NCI-H2227 (cell line): ENCODE data around the gene SFR1.
A peak's percentile ranks its signal among the peaks of the same experiment; 100 is the strongest.

ENCODE experiments used
- DNase-seq: peaks from one replicate; lab custom pipeline; 2025; ENCODE audit not compliant: unreplicated experiment; lab: John Stamatoyannopoulos, UW

Gene SFR1, protein sequence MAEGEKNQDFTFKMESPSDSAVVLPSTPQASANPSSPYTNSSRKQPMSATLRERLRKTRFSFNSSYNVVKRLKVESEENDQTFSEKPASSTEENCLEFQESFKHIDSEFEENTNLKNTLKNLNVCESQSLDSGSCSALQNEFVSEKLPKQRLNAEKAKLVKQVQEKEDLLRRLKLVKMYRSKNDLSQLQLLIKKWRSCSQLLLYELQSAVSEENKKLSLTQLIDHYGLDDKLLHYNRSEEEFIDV

DNA sequence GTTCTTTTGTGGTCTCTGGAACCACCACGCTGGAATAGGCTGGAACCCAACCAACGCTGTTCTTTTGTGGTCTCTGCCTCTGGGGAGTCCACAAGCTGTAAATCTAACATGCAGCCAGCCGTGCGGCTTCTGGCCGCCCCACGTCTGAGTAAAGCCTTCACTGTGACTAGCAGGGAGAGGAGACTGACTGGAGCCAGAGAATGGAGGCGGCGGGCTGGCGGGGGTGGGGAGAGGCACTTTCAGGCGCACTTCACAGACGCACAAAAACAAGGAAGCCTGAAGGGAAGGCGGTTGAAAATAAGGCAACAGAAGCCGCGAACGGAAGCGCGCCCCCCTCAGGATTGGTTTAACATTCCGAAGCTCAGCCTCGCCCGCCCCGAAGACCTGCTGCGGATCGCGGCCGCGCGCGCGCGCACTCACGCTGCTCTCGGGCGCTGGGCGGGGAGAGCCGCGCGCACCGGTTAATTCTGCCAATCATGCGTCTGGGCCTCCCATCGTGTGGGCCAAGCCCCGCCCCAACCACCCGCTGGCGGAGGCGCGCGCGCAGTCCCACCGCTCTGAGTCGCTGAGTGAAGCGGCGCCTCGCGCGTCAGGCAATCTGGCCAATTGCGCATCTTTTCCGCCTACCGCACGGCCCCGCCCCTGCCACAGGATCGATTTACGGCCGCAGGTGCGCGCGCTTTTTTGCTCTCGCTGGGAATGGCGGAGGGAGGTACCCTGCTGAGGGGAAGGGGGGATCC, at the start of gene SFR1:
Gene SFR1 (plus strand): TSS at position 687 of the 740 bp plus-strand sequence. CDS start 13 bp downstream, at position 700.
- DNase-seq = peak; percentile 98

DNA sequence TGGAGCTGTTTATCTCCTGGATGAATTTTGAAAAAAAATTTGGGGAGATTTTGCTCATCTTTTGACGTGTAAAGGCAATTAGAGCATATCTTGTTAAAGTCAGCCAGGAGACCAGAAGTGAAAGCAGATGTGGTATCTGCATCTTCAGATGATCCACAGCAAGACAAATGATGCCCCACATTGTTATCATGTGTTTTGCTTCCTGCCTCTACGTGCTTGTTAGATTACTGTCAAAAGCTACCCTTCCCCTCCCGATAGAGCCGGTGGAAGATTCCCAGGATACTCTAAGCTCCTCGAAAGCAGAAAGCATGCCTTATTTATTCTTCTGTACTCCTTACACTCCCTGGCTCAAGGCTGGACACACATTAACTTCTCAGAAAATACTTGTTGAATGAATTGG, 49.2 kb upstream of the SFR1 start:
- no peak for DNase-seq

DNA sequence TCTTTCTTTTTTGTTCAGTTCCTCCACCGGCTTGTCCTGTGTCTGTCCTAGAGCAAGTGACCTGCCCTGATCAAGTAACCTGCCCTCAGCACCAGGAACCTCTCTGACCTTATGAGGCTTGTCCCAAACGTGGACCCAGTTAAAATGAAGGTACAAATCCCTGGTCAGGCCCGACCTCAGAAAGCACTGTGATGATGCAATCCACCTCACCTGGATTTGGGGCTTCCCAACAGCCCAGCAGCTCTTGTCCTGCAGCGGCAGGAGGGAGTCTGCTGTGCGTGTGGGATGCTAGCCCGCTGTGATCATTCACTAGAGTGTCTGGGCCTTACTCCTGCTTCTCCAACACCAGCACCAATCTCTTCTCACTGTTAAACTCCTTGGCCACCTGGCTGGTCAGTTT, 47.5 kb upstream of the SFR1 start:
- no peak for DNase-seq

DNA sequence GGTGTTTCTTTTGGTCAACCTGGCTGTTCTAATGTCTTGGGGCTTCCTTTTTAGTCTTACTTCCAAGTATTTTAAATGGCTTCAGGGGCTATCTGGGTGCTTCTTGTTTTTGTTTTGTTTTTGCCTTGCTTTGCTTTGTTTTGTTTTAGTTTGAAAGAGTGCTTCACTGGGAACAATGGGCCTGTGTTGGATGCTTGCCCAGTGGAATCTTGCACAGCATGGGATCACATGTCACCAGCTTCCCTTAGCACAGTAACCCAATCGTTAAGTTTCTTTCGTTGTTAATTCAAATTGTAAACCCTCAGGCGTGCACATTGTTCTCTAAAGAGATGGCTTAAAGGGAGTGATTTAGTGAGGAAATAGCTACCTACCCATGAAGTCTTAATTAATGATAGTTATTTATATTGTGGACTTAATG, 45.2 kb upstream of the SFR1 start:
- DNase-seq = peak; percentile 56

DNA sequence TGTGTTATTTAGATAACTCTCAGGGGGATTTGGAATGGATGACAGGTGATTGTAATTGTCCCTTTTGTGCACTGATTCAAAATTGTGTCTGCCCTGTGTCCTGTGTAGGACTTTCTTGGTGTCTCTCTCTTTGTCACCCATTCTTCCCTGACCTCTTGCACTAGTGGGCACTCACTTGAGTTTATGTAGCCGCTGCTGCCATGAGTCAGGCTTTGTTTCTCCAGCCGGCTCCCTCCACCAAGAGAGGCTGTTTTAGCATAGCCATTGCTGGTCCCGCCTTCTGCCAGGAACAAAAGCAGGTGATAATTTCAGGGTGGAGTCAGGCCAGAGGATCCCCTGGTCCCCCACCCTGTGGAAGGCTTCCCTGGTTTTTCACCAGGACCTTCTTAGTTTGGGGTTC, 44.7 kb upstream of the SFR1 start:
- DNase-seq = peak; percentile 31

DNA sequence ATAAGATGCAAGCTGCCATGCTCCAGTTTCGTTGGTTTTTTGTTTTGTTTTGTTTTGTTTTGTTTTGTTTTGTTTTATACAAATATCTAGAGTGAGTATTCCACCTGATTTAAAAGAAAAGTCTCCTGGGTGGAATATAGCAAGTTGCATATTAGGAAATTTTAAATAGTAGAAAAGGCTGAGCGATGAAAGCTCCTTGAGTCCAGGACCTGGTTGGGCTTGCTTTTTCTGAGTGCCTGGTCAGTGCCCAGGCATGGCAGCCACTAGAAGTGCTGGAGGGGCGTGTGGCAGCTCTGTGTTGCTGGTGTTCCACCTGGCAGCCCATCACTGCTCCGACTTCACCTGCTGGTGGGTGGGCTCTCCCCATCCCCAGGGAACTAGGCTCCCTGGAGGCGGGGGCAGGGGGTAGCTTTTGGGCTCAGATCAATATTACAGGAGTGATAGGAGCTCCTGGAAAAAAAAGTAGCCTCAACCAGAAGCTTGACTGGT, 44.3 kb upstream of the SFR1 start:
- no peak for DNase-seq

DNA sequence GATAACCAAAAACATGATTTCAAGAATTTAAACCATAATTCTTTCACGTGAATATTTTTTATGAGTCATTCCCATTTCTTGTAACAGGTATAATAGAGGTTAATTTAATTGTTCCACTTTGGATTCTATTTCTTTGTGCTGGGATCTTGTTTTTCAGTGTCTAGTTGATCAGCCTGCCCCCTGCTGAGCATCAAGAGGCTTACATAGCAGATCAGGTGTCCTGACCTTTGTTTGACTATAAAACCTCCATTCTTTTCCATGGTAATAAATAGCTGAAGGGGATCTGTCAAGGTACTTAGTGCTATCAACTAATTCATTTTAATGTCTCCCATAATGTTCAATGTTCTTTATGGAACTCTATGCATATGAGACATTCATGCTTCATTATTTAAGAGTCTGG, 41.2 kb upstream of the SFR1 start:
- peak; percentile 4 for DNase-seq

DNA sequence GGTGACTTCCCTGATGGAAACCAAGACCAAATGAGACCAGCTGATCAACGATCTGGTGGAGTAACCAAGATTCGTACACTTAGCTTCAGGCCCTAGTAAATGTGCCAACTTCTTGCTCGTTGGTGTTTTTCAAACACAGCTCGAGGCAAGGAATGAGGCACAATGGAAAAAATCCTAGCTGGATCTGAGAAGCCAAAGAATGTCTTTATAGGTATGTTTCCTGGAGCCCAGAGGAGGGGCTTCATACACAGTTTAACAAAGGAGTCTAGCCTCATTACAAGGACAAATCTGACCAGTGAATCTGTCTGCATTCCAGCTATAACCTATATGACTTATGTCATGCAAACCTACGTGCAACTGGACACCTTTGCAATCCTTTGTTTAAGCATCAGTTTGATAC, 40.0 kb upstream of the SFR1 start:
- no peak for DNase-seq

DNA sequence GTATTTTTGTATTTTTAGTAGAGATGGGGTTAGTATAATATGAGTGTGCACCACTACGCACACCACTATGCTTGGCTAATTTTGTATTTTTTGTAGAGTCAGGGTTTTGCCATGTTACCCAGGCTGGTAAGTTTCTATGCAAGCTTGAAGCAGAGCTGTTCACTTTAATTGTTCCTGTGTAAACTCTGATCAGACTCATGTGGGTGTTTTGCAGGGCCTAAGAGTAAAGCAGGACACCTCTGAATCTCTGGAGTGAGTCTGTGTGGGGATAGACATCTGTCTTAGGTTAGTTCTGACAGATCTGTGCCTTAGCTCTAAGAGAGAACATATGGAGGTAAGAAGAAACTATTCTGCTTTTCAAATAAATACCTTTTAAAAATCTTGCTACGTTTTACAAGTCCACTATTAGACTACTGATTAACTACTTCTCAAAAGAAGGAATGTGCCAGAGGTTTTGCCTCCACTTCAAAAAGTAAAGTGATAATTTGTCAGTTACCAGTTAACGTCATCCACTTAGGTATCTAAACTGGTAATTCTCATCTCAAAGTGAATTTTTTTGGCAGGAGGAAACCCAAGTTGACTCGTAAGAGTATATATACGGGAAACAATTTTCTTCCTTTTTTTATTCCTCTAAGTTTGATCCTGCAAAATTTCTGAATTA, 37.4 kb upstream of the SFR1 start:
- DNase-seq = no peak

DNA sequence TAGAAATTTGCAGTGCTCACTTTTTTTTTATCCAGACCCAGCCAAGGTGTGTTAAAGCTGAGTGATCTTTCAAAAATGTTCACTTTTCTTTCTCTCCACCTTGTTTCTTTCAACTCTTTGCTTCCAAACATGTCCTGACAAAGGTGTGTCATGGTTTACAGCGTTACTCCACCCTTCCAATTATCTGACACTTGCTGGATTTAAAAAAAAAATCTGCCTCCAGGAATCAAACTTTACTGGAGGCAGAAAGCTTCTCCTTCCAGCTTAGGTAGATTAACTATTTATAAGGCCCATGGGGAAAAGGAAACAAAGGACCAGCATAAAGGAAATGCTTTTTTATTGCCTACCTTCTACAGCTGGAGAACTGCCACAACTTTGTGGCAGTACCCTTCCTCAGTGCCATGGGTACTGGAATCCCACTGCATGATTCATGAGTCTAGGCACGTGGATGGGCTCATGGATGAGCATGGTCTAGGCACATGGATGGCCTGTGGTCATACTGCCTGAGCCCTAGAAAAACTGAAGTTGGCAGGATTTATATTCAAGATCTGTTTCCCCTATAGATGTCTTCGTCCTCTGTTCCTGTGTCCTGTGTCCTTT, 36.1 kb upstream of the SFR1 start, which contains the start of gene COL17A1:
Gene COL17A1 (minus strand): TSS at position 80 of the 600 bp plus-strand sequence. CDS start 5,207 bp downstream, outside the sequence.
- DNase-seq = no peak

DNA sequence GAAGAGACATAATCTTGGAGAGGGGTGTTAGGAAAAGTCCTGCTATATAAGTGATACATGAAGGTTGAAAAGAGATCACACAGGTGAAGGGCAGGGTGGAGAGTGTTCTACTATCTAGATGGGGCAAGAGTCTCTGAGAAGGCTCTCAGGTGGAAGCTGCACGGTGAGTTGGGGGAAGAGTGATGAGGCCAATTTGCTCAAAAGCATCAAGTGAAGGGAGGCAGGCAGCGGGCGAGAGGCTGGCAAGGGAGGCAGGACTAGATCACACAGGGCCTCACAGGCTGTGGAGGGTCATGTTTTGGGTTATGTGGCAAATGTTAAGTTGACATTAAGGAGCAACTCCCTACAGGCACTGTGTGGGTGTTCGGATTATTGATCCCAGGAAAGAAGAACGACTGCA, 33.7 kb upstream of the SFR1 start:
- no peak for DNase-seq

DNA sequence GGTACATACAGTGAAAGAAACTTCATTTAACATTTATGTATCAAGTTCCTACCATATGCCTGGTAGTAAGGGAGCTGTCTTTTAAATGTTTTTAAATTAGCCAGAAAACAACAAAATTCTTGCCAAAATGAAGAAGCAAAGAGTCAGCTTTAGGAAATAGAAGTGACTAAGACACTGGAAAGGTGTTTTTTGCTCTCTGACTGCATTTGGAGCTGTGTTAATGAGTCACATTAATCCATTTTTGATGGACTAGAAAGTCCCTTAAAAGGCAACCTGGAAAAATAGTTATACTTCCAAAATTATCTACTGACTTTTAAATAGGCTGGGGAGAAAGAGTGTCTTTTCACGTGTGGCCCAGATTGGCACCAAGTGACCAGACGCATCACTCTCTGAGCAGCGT, 32.4 kb upstream of the SFR1 start:
- no peak for DNase-seq

DNA sequence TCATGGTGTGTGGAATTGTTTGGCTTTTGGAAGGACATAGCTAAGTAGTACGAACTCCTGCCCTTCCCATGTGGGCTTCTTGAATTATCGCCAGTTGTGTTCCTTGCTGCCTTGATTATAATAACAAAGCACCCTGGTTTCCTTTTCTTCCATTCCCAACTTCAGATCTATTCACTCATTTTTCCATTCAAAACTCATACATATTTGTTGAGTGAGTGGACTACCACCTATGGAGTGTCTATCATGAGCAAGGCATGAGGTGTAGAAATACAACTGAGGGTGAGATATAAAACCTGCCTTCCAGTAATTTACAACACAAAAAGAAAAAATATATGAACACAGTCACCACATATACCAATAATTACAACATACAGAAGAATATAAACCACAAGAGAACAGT, 31.4 kb upstream of the SFR1 start:
- DNase-seq = no peak

DNA sequence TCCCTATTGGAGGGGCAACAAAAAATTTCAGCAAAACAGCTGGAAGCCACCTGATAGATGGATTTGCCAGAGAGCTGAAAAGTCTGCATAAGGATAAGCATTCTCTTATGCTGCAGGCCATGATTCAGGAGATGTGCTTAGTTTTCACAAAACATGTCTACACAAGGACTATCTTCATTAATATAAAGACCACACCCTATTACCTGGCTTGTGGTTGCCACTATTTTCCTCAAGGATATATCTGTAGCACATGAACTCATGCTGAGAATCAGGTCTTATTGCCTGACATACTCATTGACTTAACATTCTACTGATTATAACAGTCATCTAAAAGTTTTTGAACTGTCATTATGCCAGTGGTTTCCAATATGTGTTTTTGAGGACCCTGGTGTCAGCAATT, 29.2 kb upstream of the SFR1 start:
- no peak for DNase-seq

DNA sequence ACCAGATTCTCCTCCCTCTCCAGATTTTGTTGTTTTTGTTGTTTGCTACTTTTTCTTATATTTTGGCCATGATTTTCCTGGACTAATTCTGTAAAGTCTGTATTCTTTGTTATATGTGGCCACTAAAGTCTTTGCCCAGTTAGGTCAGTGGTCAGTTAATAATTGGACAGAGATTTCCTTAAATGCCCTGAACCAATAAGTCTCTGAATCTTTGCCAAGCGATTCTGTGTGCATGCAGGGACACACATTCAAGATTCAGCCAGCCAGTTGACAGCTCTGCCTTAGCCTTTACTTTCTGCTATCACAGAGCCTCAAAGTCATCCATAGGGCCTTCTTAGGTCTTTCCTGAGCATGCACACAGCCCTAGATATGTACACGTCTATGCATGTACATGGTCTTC, 25.3 kb upstream of the SFR1 start:
- DNase-seq = no peak

DNA sequence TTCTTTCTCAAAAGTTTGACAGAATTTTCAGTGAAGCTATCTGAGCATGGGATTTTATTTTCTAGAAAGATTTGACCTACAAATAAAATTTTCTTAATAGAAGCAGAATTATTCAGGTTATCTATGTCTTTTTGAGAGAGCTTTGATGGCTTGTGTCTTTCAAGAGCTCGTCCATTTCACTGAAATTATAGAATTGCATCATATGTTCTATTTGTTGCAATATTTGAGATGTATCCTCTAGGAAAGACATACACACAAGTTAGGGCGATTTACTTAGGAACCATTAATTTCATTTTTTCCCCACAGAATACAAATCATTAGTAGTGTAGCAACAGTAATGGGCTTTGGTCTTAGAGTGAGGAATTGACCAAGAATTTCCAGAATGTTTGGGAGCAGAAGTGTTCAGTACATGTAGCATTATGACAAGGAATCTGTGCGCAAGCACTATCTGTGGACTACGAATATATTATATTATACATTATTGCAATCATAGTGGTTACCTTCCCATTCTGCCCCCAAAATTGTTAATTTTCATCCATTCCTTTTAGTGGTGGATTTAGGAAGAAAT, 23.5 kb upstream of the SFR1 start:
- DNase-seq = no peak

DNA sequence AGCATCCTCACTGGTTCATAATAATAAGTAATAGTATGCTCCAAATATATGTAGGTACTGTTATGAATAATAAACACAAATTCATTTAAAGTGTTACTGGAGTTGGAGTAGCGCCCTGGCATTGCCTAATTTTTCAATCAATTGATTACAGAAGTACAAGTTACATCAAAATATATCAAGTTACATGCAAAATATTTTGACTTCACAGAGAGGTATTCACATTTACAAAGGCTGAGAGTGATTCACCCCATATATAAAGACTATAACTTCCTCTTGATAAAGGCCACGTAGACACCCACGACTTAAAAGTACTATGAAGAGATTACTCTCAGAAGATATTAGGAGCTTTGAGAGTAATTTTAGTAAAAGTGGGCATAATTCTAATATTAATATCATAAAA, 22.7 kb upstream of the SFR1 start:
- DNase-seq = no peak

DNA sequence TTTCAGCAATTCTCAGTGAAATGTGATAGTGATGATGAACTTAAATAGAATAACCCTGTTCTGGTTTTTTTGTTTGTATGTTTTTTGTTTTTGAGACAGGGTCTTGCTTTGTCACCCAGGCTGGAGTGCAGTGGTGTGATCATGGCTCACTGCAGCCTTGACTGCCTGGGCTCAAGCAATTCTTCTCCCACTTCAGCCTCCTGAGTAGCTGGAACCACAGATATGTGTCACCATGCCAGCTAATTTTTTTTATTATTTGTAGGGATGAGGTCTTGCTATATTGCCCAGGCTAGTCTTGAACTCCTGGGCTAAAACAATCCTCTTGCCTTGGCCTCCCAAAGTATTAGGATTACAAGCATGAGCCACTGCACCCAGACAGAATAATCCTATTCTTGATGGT, 22.0 kb upstream of the SFR1 start:
- no peak for DNase-seq

DNA sequence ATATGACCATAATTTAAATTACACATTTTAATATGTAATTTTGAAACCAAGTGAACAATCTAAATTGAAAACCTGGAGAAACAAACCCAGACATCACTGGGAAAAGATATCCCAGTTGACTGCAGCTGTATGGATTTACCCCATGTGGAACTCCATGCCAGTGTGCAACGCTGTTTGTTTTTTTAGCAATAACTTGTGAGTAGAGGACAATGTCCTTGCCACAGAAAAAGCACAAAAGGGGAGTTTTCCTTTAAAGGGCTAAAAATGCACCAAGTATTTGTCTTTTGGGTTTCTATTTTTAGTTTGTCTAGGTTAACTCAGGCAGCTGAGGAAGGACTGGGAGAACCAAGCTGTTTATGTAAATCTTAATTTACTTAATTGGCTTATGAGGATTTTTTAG, 21.2 kb upstream of the SFR1 start:
- no peak for DNase-seq

DNA sequence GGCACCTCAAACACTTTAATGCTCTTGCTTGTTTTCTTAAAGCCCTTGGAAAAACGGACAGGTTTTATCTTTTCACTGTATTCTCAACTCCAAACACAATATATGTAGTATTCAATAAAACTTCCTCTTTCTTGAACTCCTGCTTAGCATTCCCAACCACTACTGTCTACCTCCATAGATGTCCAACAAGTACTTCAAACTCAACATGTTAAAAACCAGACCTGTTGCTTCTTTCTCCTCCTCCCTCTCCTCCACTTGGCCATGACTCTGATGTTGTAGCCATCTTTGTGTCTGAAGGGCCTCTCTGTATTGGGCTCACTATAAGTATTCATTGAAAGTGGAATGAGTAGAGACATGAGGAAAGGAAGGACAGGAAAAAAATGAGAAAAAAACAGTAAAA, 20.1 kb upstream of the SFR1 start:
- no peak for DNase-seq

DNA sequence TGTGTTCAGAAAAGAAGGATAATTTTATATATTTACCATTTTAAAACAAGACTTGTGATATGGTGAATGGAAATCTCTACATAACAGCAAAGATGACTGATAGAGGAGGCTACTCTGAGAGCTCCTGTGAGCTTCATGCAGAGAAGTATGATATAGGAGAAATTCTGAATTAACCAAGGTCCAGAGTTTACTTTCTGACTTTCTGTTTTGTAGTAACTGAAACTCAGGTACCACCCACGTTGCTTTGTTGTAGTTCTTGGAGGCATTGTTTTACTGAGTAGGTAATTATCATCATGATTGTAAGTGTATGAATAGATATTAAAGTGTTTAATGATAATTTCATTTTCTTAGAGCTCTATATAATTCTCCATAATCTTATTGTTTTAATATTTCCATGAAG, 18.0 kb upstream of the SFR1 start:
- DNase-seq = no peak
